Mesendoderm (in vitro differentiated cells): ENCODE results near the gene SFXN1. TPM values are rescaled to one million over a fixed set of nuclear protein-coding genes. Genes with fewer than 3 reads are reported as not detected.

Experiments used
- DNase-seq: peaks from one replicate; pipeline ENCODE4 v3.0.0; 2013
- H2AK5ac ChIP-seq: 2 replicates; pipeline ENCODE4 v1.6.1; 2013; ENCODE audit warnings: low read length, inconsistent platforms
- H2BK120ac ChIP-seq: 2 replicates; pipeline ENCODE4 v1.6.1; 2013; ENCODE audit warnings: low read depth, mild to moderate bottlenecking, low read length, moderate library complexity, mixed read lengths
- H2BK15ac ChIP-seq: replicated peaks from 2 replicates; pipeline ENCODE4 v1.6.1; 2013; ENCODE audit warnings: low read depth, mild to moderate bottlenecking, moderate library complexity
- H2BK5ac ChIP-seq: 2 replicates; pipeline ENCODE4 v1.6.1; 2013; ENCODE audit warnings: low read length, inconsistent platforms
- H3K18ac ChIP-seq: 2 replicates; pipeline ENCODE4 v1.6.1; 2013; ENCODE audit warnings: mild to moderate bottlenecking, low read length, mixed read lengths
- H3K23ac ChIP-seq: one replicate; pipeline ENCODE4 v1.6.1; 2013; ENCODE audit warnings: low read length
- H3K27ac ChIP-seq: 2 replicates; pipeline ENCODE4 v1.5.1; 2013; ENCODE audit warnings: low read depth, mild to moderate bottlenecking, inconsistent platforms, low read length, moderate library complexity
- H3K27me3 ChIP-seq: 2 replicates; pipeline ENCODE4 v1.6.1; 2013; ENCODE audit warnings: low read length, control low read depth, mild to moderate bottlenecking, inconsistent platforms; ENCODE audit not compliant: insufficient read depth, poor library complexity
- H3K36me3 ChIP-seq: 2 replicates; pipeline ENCODE4 v1.6.1; 2013; ENCODE audit warnings: low read length, inconsistent platforms; ENCODE audit not compliant: control insufficient read depth, insufficient read depth
- H3K4ac ChIP-seq: one replicate; pipeline ENCODE4 v1.6.1; 2013; ENCODE audit warnings: low read depth, mild to moderate bottlenecking, low read length, moderate library complexity
- H3K4me1 ChIP-seq: 2 replicates; pipeline ENCODE4 v1.6.1; 2013; ENCODE audit warnings: low read depth, low read length, inconsistent platforms; ENCODE audit not compliant: control insufficient read depth
- H3K4me2 ChIP-seq: 2 replicates; pipeline ENCODE4 v1.6.1; 2013; ENCODE audit warnings: low read length
- H3K4me3 ChIP-seq: 2 replicates; pipeline ENCODE4 v1.5.1; 2013; ENCODE audit warnings: mild to moderate bottlenecking, low read length
- H3K56ac ChIP-seq: one replicate; pipeline ENCODE4 v1.6.1; 2013; ENCODE audit warnings: low read length
- H3K79me1 ChIP-seq: 2 replicates; pipeline ENCODE4 v1.6.1; 2013; ENCODE audit warnings: low read length, inconsistent platforms
- H3K79me2 ChIP-seq: 2 replicates; pipeline ENCODE4 v1.6.1; 2013; ENCODE audit warnings: mild to moderate bottlenecking, low read length; ENCODE audit not compliant: control insufficient read depth, insufficient read depth
- H3K9ac ChIP-seq: 2 replicates; pipeline ENCODE4 v1.6.1; 2013; ENCODE audit warnings: low read length, inconsistent platforms
- H4K5ac ChIP-seq: one replicate; pipeline ENCODE4 v1.6.1; 2013; ENCODE audit warnings: low read length
- H4K8ac ChIP-seq: one replicate; pipeline ENCODE4 v1.6.1; 2013; ENCODE audit warnings: low read depth, mild to moderate bottlenecking, control low read depth, low read length, moderate library complexity
- WGBS: extraction: QIAGEN DNeasy Blood & Tissue Kit; methylation state at CpG from one replicate; pipeline ENCODE4 v1.1.7; 2013; ENCODE audit warnings: low lambda C conversion rate, missing lambda C conversion rate; ENCODE audit not compliant: insufficient coverage; ENCODE audit errors: extremely low coverage; 5-methylcytosine and 5-hydroxymethylcytosine counted together
- polyA plus RNA-seq, 2 experiments: library from polyadenylated mRNA; stranded (reverse); fragments of 200-250 nt; gene quantifications; one replicate each; pipeline ENCODE4 v1.2.3, GENCODE V29; 2013

SFXN1 gene
- 63.6 TPM for polyA plus RNA-seq (2013, experiment 1 of 2)
- polyA plus RNA-seq (2013, experiment 2 of 2) = 68.6 TPM

GRCh38 chr5:175478384-175479124 is at the start of gene SFXN1:
SFXN1 (plus strand) TSS chr5:175478560; CDS start chr5:175492104, 13,544 bp downstream.
- no peak within 1 kb of the TSS for H4K8ac ChIP-seq
- peak within 1 kb of the TSS; percentile 49 for H2BK5ac ChIP-seq
- no peak within 1 kb of the TSS for H2BK15ac ChIP-seq
- peak within 1 kb of the TSS; percentile 96 for H3K18ac ChIP-seq
- H3K27me3 ChIP-seq = no peaks in the 10 kb centered on the region
- DNase-seq = peak; percentile 78
- no CpG with 5 or more reads among the region's 94 CpGs for WGBS
- peaks cover 19% of the 10 kb centered on the region for H3K79me1 ChIP-seq
- H2BK120ac ChIP-seq = no peak within 1 kb of the TSS
- H3K4me3 ChIP-seq = peak within 1 kb of the TSS; percentile 98
- peak within 1 kb of the TSS; percentile 97 for H3K56ac ChIP-seq
- peak within 1 kb of the TSS; percentile 78 for H3K4me2 ChIP-seq
- H3K36me3 ChIP-seq = peaks cover 2% of the 10 kb centered on the region
- H3K4me1 ChIP-seq = peaks cover 13% of the 10 kb centered on the region
- H3K23ac ChIP-seq = no peak within 1 kb of the TSS
- peak within 1 kb of the TSS; percentile 96 for H3K4ac ChIP-seq
- peak within 1 kb of the TSS; percentile 85 for H3K9ac ChIP-seq
- H4K5ac ChIP-seq = no peak within 1 kb of the TSS
- H3K27ac ChIP-seq = no peak within 1 kb of the TSS
- H3K79me2 ChIP-seq = peaks cover 39% of the 10 kb centered on the region
- no peak within 1 kb of the TSS for H2AK5ac ChIP-seq

- H3K36me3 ChIP-seq = no peaks in the 10 kb centered on the region
- no CpG with 5 or more reads among the region's 6 CpGs for WGBS
- no peaks in the 10 kb centered on the region for H3K79me1 ChIP-seq
- H3K4me1 ChIP-seq = no peaks in the 10 kb centered on the region
- H2BK15ac ChIP-seq = no peak overlapping the region
- H4K8ac ChIP-seq = no peak overlapping the region
- H3K79me2 ChIP-seq = no peaks in the 10 kb centered on the region
- H3K4ac ChIP-seq = no peak overlapping the region
- no peak overlapping the region for H2BK120ac ChIP-seq
- H2AK5ac ChIP-seq = no peak overlapping the region
- no peak overlapping the region for H2BK5ac ChIP-seq
- DNase-seq = peak; percentile 11
- no peak overlapping the region for H4K5ac ChIP-seq
- H3K56ac ChIP-seq = no peak overlapping the region
- no peaks in the 10 kb centered on the region for H3K27me3 ChIP-seq
- no peak overlapping the region for H3K4me2 ChIP-seq
- no peak overlapping the region for H3K9ac ChIP-seq
- H3K27ac ChIP-seq = no peak overlapping the region
- no peak overlapping the region for H3K18ac ChIP-seq
- no peak overlapping the region for H3K4me3 ChIP-seq
- no peak overlapping the region for H3K23ac ChIP-seq
These were observed 43.6 kb upstream of the SFXN1 start for GRCh38 chr5:175434800-175435199.

GRCh38 chr5:175436359-175436758 is 42.0 kb upstream of the SFXN1 start:
- Histone ChIP-seq H4K5ac (no peak overlapping the region), H3K79me1 (no peaks in the 10 kb centered on the region), H3K4ac (no peak overlapping the region), H3K4me3 (no peak overlapping the region), H3K79me2 (no peaks in the 10 kb centered on the region), H3K4me2 (no peak overlapping the region), H2BK120ac (no peak overlapping the region), H3K18ac (no peak overlapping the region), H3K27me3 (no peaks in the 10 kb centered on the region), H3K56ac (no peak overlapping the region), H2BK5ac (no peak overlapping the region), H2AK5ac (no peak overlapping the region), H2BK15ac (no peak overlapping the region), H3K36me3 (no peaks in the 10 kb centered on the region), H3K4me1 (no peaks in the 10 kb centered on the region), H3K23ac (no peak overlapping the region), H4K8ac (no peak overlapping the region), H3K27ac (no peak overlapping the region), H3K9ac (no peak overlapping the region)
- DNase-seq = peak; percentile 41
- no CpG with 5 or more reads among the region's 8 CpGs for WGBS

GRCh38 chr5:175438234-175438857 is 40.0 kb upstream of the SFXN1 start:
- H4K5ac ChIP-seq = no peak overlapping the region
- no CpG with 5 or more reads among the region's 3 CpGs for WGBS
- no peaks in the 10 kb centered on the region for H3K36me3 ChIP-seq
- DNase-seq = peak; percentile 30
- no peak overlapping the region for H3K56ac ChIP-seq
- no peaks in the 10 kb centered on the region for H3K4me1 ChIP-seq
- H2BK5ac ChIP-seq = no peak overlapping the region
- no peak overlapping the region for H3K4ac ChIP-seq
- H4K8ac ChIP-seq = no peak overlapping the region
- H3K9ac ChIP-seq = no peak overlapping the region
- no peaks in the 10 kb centered on the region for H3K27me3 ChIP-seq
- H2AK5ac ChIP-seq = no peak overlapping the region
- H3K23ac ChIP-seq = no peak overlapping the region
- no peak overlapping the region for H3K4me2 ChIP-seq
- no peak overlapping the region for H3K4me3 ChIP-seq
- H2BK120ac ChIP-seq = no peak overlapping the region
- no peak overlapping the region for H3K27ac ChIP-seq
- H3K18ac ChIP-seq = no peak overlapping the region
- no peak overlapping the region for H2BK15ac ChIP-seq
- no peaks in the 10 kb centered on the region for H3K79me1 ChIP-seq
- H3K79me2 ChIP-seq = no peaks in the 10 kb centered on the region

- no peaks in the 10 kb centered on the region for H3K79me2 ChIP-seq
- DNase-seq = peak; percentile 31
- peak overlapping the region; percentile 19 for H3K23ac ChIP-seq
- no peak overlapping the region for H3K4me3 ChIP-seq
- WGBS = no CpG with 5 or more reads among the region's 29 CpGs
- H2AK5ac ChIP-seq = no peak overlapping the region
- no peak overlapping the region for H4K5ac ChIP-seq
- no peak overlapping the region for H2BK15ac ChIP-seq
- H3K27ac ChIP-seq = no peak overlapping the region
- no peak overlapping the region for H3K4ac ChIP-seq
- peaks cover 4% of the 10 kb centered on the region for H3K4me1 ChIP-seq
- H4K8ac ChIP-seq = no peak overlapping the region
- H2BK5ac ChIP-seq = no peak overlapping the region
- H2BK120ac ChIP-seq = no peak overlapping the region
- peak overlapping the region; percentile 22 for H3K9ac ChIP-seq
- no peaks in the 10 kb centered on the region for H3K79me1 ChIP-seq
- no peaks in the 10 kb centered on the region for H3K36me3 ChIP-seq
- H3K27me3 ChIP-seq = peaks cover 6% of the 10 kb centered on the region
- H3K56ac ChIP-seq = peak overlapping the region; percentile 70
- H3K18ac ChIP-seq = no peak overlapping the region
- H3K4me2 ChIP-seq = peak overlapping the region; percentile 71
These were observed 34.8 kb upstream of the SFXN1 start for GRCh38 chr5:175443514-175444059.
